Measurements from ENCODE around the gene KRTAP5-5.
"Not testable (repeated sequence)": the region's sequence is repeated elsewhere in the genome, so short reads cannot be mapped to it uniquely, and the experiment has no call there.

Gene KRTAP5-5, protein sequence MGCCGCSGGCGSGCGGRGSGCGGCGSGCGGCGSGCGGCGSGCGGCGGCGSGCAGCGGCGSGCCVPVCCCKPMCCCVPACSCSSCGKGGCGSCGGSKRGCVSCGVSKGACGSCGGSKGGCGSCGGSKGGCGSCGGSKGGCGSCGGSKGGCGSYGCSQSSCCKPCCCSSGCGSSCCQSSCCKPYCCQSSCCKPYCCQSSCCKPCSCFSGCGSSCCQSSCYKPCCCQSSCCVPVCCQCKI

GRCh38 chr11:1629326-1630185, at the start of gene KRTAP5-5:
TSS of gene KRTAP5-5 (plus strand) at chr11:1629775. CDS start at chr11:1629841, 66 bp downstream.
- DNase-seq: no peak

DNA sequence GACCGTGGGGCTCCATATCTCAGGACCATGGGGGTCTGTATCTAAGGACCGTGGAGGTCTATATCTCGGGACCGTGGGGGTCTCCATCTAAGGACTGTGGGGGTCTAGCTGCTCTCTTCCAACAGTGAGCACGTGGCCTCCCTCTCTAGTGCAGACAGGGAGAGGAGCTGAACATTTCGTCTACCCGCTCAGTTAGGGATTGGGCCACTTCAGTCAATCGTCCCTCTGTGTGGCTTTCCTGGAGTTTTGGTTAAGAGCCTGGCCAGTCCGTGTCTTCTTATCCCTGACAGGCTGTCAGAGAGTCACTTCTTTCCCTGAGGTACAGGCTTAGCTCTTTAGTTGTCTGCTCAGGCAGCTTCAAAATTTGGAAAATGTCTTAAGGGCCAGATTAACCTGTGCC, 47.6 kb upstream of the KRTAP5-5 start:
- DNase-seq: no peak

DNA sequence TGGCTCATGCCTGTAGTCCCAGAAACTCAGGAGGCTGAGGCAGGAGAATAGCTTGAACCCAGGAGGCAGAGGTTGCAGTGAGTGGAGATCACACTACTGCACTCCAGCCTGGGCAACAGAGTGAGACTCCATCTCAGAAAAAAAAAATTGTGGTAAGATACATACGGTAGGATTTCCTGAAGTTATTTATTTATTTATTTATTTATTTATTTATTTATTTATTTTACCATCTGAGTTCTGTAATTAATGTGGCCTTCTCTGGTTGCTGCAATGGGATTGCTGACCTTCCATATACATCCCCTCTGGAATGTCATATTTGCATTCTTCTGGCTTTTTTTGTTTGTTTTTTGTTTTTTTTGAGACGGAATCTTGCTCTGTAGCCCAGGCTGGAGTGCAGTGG, 46.7 kb upstream of the KRTAP5-5 start:
- DNase-seq: not testable (repeated sequence)

GRCh38 chr11:1584661-1585370, 44.8 kb upstream of the KRTAP5-5 start, which contains the start of gene KRTAP5-1:
TSS of gene KRTAP5-1 (minus strand) at chr11:1585283. CDS start at chr11:1585249, 34 bp downstream.
- not testable (repeated sequence) for DNase-seq

DNA sequence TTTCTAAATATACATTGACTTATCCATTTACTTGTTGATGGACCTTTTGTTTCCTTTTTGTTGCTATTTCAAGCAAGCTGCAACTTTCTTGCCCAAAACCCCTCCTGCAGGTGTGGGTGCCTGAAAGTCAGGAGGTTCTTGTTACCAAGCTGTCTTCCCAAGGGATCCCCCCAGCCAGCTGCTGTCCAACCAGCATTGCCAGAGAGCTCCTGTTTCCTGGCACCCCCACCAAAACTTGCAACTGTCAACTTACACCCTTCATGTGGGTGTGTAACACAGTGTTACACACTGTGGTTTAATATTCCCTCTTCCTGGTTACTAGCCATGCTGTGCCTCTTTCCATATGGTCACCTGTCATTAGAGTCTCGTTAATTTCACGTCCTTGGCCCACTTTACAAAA, 42.9 kb upstream of the KRTAP5-5 start:
- no peak for DNase-seq

DNA sequence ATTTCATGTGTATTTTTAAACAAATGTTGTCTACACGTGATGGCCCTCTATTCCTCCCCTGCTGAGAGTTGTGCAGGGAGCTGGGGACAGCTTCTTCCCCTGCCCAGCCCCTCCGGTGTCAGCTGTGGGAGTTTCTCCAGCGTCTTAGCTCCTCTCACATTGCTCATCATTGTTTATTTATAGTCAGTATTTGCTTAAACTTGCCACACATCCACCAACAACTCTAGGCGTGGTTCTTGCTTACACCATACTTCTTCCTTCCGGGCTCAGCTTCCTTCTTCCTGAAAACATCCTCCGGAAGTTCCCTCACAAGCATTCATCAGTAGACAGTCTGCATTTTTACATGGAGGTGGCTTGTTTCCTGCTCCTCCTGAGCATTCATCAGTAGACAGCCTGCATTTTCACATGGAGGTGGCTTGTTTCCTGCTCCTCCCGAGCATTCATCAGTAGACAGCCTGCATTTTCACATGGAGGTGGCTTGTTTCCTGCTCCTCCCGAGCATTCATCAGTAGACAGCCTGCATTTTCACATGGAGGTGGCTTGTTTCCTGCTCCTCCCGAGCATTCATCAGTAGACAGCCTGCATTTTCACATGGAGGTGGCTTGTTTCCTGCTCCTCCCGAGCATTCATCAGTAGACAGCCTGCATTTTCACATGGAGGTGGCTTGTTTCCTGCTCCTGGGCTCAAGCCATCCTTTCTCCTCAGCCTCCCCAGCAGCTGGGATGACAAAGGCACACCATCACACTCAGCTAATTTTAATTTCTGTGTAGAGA, 40.2 kb upstream of the KRTAP5-5 start:
- not testable (repeated sequence) for DNase-seq

DNA sequence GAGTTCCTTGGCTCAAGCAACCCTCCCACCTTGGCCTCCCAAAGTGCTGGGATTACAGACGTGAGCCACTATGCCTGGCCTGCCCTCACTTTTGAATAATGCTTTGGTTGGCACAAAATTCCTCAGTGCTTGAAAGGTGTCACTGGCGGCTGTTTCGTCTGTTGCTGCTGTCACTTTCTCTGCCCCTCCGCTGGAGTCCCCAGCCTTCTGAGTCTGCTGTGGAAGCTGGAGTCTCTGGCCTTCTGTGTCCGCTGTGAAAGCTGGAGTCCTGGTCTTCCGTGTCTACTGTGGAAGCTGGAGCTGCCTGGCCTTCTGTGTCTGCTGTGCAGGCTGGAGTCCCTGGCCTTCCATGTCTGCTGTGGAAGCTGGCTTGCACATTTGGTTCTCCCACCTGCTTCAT, 39.6 kb upstream of the KRTAP5-5 start:
- no peak for DNase-seq

DNA sequence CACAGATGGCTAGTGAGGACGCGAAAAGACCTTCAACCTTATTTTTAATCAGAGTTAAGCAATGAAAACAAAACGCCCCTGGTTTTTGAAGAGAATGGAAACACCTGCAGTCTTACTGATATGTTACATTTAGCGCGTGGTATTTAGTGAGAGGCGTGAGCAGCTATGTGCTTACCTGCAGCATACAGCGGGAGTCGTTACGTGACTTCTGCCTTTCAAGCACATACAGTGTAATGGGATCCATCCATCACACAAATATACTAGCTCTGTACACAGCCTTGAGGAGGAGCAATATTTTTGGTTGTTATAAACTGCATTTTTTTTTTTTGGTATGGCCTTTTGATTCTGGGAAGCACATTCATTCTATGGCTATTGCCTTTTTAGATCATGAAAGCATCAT, 36.9 kb upstream of the KRTAP5-5 start:
- no peak for DNase-seq

DNA sequence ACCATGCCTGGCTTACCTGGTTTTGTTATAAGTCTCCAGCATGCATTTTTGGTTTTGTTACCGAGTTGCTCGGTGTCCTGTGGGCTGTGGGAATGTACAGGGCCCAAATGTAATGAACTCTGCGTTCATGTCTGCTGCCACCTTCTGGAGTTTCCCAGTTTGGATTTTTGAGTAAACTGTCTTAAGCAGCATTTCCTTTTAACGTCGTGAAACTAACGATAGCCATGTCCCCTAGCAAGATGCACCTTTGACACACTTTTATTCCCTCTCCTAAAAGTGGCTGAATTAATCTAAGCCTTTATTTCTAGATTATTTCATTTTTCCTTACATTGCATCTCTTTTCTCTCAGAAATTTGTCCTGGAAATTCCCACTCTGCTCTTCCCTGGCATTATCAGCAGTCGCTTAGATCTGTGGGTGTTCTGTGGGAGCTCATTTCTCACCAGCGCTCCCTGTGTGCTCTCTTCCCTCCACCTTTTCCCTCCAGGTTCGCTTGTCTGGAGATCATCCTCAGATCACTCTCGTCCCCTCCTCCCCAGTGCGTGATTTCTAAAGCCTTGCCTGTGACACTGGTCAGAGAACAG, 33.5 kb upstream of the KRTAP5-5 start:
- DNase-seq: not testable (repeated sequence)

DNA sequence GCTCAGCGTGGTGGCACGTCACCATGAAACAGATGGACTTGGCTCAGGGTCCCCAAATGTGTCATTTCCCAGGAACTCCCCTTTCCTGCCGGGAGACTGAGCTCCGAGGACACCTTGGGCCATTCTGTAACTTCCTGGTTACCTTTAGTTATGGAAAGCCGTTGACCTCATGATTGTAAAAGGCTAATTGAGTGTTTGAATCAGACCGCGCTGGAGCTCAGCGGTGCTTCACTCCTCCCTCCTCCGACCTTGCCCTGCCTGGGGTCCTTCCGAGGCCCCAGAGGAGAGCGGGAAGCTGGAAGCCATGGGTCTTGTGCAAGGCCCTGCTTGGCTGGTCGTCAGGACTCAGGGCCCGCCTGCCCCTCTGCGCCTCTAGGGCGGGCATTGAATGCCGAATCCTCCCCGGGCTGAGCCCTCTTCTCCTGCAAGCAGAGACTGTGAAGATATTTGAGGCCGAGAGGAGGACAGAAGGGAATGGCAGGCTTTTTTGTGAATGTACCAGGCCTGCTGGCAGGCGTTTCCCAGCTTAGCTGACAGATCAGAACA, 32.9 kb upstream of the KRTAP5-5 start:
- not testable (repeated sequence) for DNase-seq

DNA sequence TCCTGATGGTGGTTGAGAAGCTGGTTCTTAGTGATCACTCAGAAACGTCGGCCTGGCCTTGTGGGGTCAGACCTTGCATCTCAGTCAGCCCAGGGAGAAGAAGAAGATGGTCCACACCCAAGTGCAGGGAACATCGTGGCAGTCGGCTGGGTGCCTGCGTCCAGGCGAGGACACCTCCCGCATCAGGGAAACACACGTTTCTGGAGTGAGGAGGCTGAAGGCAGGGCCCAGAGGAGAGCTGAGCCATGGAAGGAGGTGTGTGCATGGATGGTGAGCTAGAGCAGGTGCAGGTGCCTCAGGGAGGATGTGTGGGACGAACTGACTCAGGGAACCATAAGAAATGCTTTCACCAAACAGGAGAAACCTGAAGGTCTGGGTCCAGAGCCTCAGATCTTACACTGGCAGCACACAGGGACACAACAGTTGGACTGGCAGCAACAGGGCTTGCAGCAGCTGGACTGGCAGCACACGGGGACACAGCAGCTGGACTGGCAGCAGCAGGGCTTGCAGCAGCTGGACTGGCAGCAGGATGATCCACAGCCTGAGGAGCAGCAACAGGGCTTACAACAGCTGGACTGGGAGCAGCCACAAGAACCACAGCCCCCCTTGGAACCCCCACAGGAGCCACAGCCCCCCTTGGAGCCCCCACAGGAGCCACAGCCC, 32.1 kb upstream of the KRTAP5-5 start:
- no peak for DNase-seq

DNA sequence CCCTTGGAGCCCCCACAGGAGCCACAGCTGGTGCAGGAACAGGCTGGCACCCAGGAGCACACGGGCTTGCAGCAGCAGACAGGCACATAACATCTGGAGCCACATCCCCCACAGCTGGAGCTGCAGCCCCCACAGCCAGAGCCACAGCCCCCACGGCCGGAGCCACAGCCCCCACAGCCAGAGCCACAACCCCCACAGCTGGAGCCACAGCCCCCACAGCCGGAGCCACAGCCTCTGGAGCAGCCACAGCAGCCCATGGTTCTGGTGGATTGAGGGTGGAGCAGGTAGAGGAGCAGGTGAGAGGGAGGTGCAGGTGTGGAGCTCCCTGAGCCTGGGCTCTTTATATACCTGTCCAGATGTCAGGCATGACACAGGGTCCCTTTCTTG, 31.6 kb upstream of the KRTAP5-5 start, which contains the start of gene KRTAP5-2:
Gene KRTAP5-2, minus strand, starts transcription at position 301 of the 387 bp plus-strand sequence. Its CDS starts 44 bp downstream, at position 257.
- DNase-seq: no peak

- DNase-seq: not testable (repeated sequence)
These were observed 31.2 kb upstream of the KRTAP5-5 start for GRCh38 chr11:1598406-1598805.

DNA sequence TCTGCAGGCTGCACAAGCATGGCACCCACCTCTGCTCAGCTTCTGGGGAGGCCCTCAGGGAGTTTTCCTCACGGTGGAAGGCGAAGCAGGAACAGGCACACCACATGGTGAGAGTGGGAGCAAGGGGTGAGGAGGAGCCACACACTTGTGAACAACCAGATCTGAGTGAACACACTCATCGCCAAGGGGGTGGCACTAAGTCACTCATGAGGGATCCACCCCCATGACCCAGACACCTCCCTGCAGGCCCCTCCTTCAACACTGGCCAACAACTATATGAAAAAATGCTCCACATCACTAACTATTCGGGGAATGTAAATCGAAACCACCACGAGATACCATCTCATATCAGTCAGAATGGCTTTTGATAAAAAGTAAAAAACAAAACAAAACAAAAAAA, 30.8 kb upstream of the KRTAP5-5 start:
- DNase-seq: no peak

DNA sequence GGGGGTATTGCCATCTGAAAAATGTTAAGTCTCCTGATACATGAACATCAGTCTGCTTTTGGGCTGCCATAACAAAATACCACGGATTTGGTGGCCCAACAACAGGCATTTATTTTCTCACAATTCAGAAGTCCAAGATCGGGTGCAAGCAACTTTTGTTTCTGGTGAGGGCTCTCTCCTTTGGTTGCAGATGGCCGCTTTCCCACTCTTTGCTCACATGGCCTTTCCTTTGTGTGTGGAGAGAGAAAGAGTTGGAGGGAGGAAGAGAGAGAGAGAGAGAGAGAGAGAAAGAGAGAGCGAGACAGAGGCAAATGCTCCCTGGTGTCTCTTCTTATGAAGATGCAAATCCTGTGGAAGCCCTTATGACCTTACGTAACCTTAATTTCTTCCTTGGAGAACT, 28.9 kb upstream of the KRTAP5-5 start:
- peak in 10 of 58 donors; percentile 6 to 52 (median 16) for DNase-seq

DNA sequence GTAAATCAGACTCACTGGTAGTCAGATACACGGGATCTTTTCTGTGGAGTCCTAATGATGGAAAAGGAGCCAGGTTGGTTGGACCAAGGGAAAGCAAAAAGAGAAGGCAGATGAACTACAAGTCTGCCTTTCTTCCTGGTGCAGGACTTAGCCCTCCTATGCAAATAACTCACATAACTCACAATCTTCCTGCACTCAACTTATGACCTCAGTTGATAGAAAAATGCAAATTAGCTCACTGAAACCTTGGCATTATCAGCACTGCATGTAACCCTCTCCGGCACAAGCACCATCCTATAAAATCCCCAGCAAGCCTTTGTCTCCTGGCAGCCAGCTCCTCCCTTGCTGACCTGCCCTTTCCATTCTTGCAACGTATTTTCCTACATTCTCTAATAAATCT, 27.9 kb upstream of the KRTAP5-5 start:
- DNase-seq: not testable (repeated sequence)

DNA sequence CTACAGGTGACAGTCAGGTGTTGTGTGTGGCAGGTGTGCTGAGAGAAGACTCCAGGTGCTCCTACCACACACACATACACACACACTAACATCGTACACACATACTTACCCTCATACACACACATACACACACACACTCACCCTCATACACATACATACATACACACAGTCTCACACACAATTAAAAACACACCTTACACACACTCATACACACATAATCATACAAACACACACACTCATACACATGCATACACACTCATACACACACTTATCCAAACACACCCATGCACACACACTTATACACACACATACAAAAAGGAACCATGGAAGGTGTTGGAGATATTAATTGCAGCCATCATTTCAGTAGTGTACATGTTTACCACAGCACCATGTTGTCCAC, 25.9 kb upstream of the KRTAP5-5 start:
- no peak for DNase-seq

DNA sequence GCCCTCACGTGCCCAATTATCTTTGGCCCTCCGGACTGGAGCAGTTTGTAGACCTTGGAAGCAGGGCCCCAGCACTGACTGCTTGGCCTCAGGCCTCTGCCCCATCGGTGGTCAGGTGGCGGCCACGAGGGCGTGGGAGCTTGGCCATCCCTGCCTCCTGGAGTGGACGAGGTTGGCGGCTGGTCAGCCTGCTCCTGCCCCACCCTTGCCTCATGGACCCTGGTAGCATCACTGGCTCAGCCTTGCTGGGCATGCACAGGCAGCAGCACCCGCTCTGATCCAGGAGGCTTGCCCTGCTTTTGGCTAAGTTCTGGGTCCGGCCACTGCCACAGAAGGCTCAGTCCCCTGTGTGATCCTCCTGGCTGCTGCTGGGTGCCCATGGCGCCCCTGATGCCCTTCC, 25.4 kb upstream of the KRTAP5-5 start:
- DNase-seq: no peak

DNA sequence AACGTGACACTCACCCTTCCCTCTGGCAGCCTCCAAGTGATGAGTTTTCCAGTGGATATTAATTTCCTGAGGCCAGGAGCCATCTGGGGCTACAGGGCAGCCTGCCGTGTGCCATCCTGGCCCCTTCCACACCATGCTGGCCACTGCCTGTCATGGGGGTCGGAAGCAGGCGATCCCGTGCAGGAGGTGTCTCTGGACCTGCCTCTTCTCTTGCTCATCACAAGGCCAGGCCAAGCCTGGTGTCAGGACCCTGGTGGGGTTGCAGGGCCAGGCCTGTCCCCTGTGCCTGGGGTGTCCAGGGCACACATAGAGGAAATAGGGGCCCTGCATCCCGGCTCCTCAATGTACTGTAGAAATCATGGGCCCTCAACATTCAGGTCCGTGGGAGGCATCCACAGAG, 24.9 kb upstream of the KRTAP5-5 start:
- DNase-seq: no peak

DNA sequence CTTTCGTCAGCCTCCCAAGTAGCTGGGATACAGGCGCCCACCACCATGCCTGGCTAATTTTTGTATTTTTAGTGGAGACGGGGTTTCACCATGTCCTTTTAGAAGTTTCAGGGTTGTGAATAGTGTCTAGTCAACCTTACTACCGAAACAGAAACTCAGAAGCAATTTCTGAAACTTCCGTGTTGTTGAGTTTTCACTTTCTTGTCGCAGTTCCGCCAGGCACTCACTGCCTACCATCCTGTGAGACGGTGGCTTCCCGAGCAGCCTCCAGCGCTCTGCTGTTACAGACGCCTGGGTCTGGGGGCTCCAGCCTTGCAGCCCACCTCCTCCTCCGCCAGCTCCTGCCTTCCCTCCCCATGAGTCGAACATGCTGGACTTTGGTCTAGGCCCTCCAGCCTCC, 23.7 kb upstream of the KRTAP5-5 start:
- not testable (repeated sequence) for DNase-seq

Measured in anterior cingulate cortex (tissue), 58 donors.